GM06990 (cell line): ENCODE data around the gene SEBOX.

ENCODE experiments used
- DNase-seq: peaks from one replicate; pipeline ENCODE4 v3.0.0-alpha.2; 2011; ENCODE audit not compliant: insufficient read length; ENCODE audit errors: extremely low read depth
- H3K27me3 ChIP-seq: replicated peaks from 2 replicates; pipeline ENCODE4 v1.6.0; 2011; ENCODE audit warnings: low read length; ENCODE audit not compliant: control insufficient read depth, insufficient read depth
- H3K36me3 ChIP-seq: 2 replicates; pipeline ENCODE4 v1.5.1; 2011; ENCODE audit warnings: low read length; ENCODE audit not compliant: control insufficient read depth, insufficient read depth
- H3K4me3 ChIP-seq: replicated peaks from 2 replicates; pipeline ENCODE4 v1.5.1; 2011; ENCODE audit warnings: low read depth, mild to moderate bottlenecking, control low read depth, low read length
- CTCF ChIP-seq: IDR thresholded peaks from 2 replicates; pipeline ENCODE4 v1.5.1; 2011; ENCODE audit warnings: low read length, control low read depth, mild to moderate bottlenecking, inconsistent platforms; ENCODE audit not compliant: insufficient read depth, poor library complexity, severe bottlenecking

The SEBOX gene

GRCh38 chr17:28379814-28380801 lies 15.1 kb upstream of the SEBOX start:
- Histone ChIP-seq H3K27me3 (no peaks in the 10 kb centered on the region), H3K36me3 (no peaks in the 10 kb centered on the region; the same call in 1 of the 2 replicates), H3K4me3 (no peak overlapping the region)
- no peak for DNase-seq
- TF ChIP-seq CTCF, result no peak

- no peak for TF ChIP-seq CTCF
- Histone ChIP-seq H3K36me3 (no peaks in the 10 kb centered on the region), H3K4me3 (peak overlapping the region; percentile 86), H3K27me3 (no peaks in the 10 kb centered on the region)
- no peak for DNase-seq
These were observed 7.9 kb upstream of the SEBOX start for GRCh38 chr17:28372945-28373274.

GRCh38 chr17:28372203-28372944 lies 7.4 kb upstream of the SEBOX start:
- TF ChIP-seq CTCF, result no peak
- DNase-seq, result peak; percentile 64
- H3K4me3 ChIP-seq, result peak overlapping the region; percentile 86
- no peaks in the 10 kb centered on the region for H3K36me3 ChIP-seq
- no peaks in the 10 kb centered on the region for H3K27me3 ChIP-seq

- no peaks in the 10 kb centered on the region for H3K36me3 ChIP-seq
- no peaks in the 10 kb centered on the region for H3K27me3 ChIP-seq
- no peak for TF ChIP-seq CTCF
- peak; percentile 91 for DNase-seq
- H3K4me3 ChIP-seq, result peak within 1 kb of the TSS; percentile 86
These were observed 6.5 kb upstream of the SEBOX start, which contains the start of gene SARM1 for GRCh38 chr17:28371245-28372202. SARM1 (plus strand) TSS chr17:28371694; CDS start chr17:28372033, 339 bp downstream.

GRCh38 chr17:28370744-28371103 lies 5.7 kb upstream of the SEBOX start:
- no peak overlapping the region; the same call in 1 of the 2 replicates for H3K4me3 ChIP-seq
- no peak for TF ChIP-seq CTCF

More at GRCh38 chr17:28370744-28371103, 5.7 kb upstream of the SEBOX start:
- no peaks in the 10 kb centered on the region for H3K27me3 ChIP-seq
- DNase-seq, result no peak
- no peaks in the 10 kb centered on the region for H3K36me3 ChIP-seq
